IMR-90 (cell line): Measurements from ENCODE around the gene HS2ST1. TPM values are rescaled to one million over a fixed set of nuclear protein-coding genes. Genes with fewer than 3 reads are reported as not detected.

Source experiments
- ATAC-seq: fragments of 200-7000 bp; cut with Tn5 transposase; 2 replicates; pipeline ENCODE4 v1.9.1; 2020; ENCODE audit warnings: low read depth, mild to moderate bottlenecking, moderate library complexity
- BruUV-seq: library from RNA; stranded (reverse); fragments of 400-500 nt; replicated peaks from 2 replicates; lab custom pipeline; 2021; lab: Mats Ljungman, UMichigan
- CTCF ChIA-PET: fragments of 300-600 bp; formaldehyde crosslinking; extraction: SDS; loops from one replicate; lab custom pipeline; 2021; ENCODE audit warnings: antibody characterized with exemption; lab: Yijun Ruan, JAX
- POLR2A ChIA-PET: fragments of 300-600 bp; sonication (Branson Sonifier 250); formaldehyde crosslinking; loops from one replicate; lab custom pipeline; 2022; ENCODE audit warnings: antibody characterized with exemption; ENCODE audit not compliant: unreplicated experiment; lab: Charles Lee
- DNase-seq: peaks from one replicate; pipeline ENCODE4 v3.0.0; 2013
- H2AFZ ChIP-seq: replicated peaks from 2 replicates; pipeline ENCODE3; 2013; ENCODE audit warnings: low read length, mild to moderate bottlenecking; ENCODE audit not compliant: poor library complexity
- H2AK5ac ChIP-seq: 2 replicates; pipeline ENCODE4 v1.6.1; 2013; ENCODE audit warnings: low read depth, low read length, inconsistent platforms
- H2AK9ac ChIP-seq: replicated peaks from 2 replicates; pipeline ENCODE3; 2013; ENCODE audit warnings: mild to moderate bottlenecking, low read depth, low read length, moderate library complexity; ENCODE audit not compliant: poor library complexity
- H2BK120ac ChIP-seq: 2 replicates; pipeline ENCODE4 v1.6.1; 2013; ENCODE audit warnings: low read depth, low read length, inconsistent platforms
- H2BK15ac ChIP-seq: 3 replicates; pipeline ENCODE4 v1.6.1; 2013; ENCODE audit warnings: low read depth, low read length, inconsistent platforms
- H2BK20ac ChIP-seq: 2 replicates; pipeline ENCODE4 v1.6.1; 2013; ENCODE audit warnings: low read depth, mild to moderate bottlenecking, inconsistent platforms, low read length, moderate library complexity
- H2BK5ac ChIP-seq: 2 replicates; pipeline ENCODE4 v1.6.1; 2013; ENCODE audit warnings: mild to moderate bottlenecking, low read depth, low read length, inconsistent platforms; ENCODE audit not compliant: poor library complexity, severe bottlenecking
- H3K14ac ChIP-seq: replicated peaks from 2 replicates; pipeline ENCODE4 v1.6.1; 2013; ENCODE audit warnings: low read depth, low read length, inconsistent platforms
- H3K18ac ChIP-seq: 2 replicates; pipeline ENCODE4 v1.6.1; 2013; ENCODE audit warnings: low read depth, low read length, control low read depth
- H3K23ac ChIP-seq: 2 replicates; pipeline ENCODE4 v1.6.1; 2013; ENCODE audit warnings: low read depth, low read length, inconsistent platforms
- H3K27ac ChIP-seq: 2 replicates; pipeline ENCODE4 v1.5.1; 2013; ENCODE audit warnings: mild to moderate bottlenecking, control low read depth, low read length; ENCODE audit not compliant: insufficient read depth
- H3K27me3 ChIP-seq: 2 replicates; pipeline ENCODE4 v1.6.1; 2013; ENCODE audit warnings: low read length; ENCODE audit not compliant: control insufficient read depth, insufficient read depth
- H3K36me3 ChIP-seq: 2 replicates; pipeline ENCODE4 v1.6.1; 2013; ENCODE audit warnings: low read length, mixed read lengths; ENCODE audit not compliant: control insufficient read depth, insufficient read depth
- H3K4ac ChIP-seq: 2 replicates; pipeline ENCODE4 v1.6.1; 2013; ENCODE audit warnings: low read depth, low read length, inconsistent platforms
- H3K4me1 ChIP-seq: 2 replicates; pipeline ENCODE4 v1.6.1; 2013; ENCODE audit warnings: low read length, mixed read lengths; ENCODE audit not compliant: control insufficient read depth, insufficient read depth
- H3K4me2 ChIP-seq: 2 replicates; pipeline ENCODE4 v1.6.1; 2013; ENCODE audit warnings: low read depth, mild to moderate bottlenecking, control low read depth, low read length, moderate library complexity
- H3K4me3 ChIP-seq: 2 replicates; pipeline ENCODE4 v1.5.1; 2013; ENCODE audit warnings: low read depth, mild to moderate bottlenecking, control low read depth, low read length, moderate library complexity; ENCODE audit not compliant: insufficient read depth
- H3K56ac ChIP-seq: 2 replicates; pipeline ENCODE4 v1.6.1; 2013; ENCODE audit warnings: low read length, inconsistent platforms; ENCODE audit not compliant: insufficient read depth; ENCODE audit errors: extremely low read depth
- H3K79me1 ChIP-seq, 2 experiments: 2 replicates each; pipeline ENCODE4 v1.6.1; 2013; ENCODE audit warnings: low read length in 2 of 2, inconsistent platforms in 1 of 2, low read depth in 1 of 2
- H3K9ac ChIP-seq: 2 replicates; pipeline ENCODE4 v1.6.1; 2013; ENCODE audit warnings: low read depth, low read length, control low read depth
- H3K9me1 ChIP-seq: 2 replicates; pipeline ENCODE4 v1.6.1; 2013; ENCODE audit warnings: low read length, inconsistent platforms; ENCODE audit not compliant: insufficient read depth
- H3K9me3 ChIP-seq: 2 replicates; pipeline ENCODE4 v1.6.1; 2013; ENCODE audit warnings: low read length; ENCODE audit not compliant: control insufficient read depth, insufficient read depth
- H4K20me1 ChIP-seq: 2 replicates; pipeline ENCODE4 v1.6.1; 2013; ENCODE audit warnings: low read length, inconsistent platforms; ENCODE audit not compliant: insufficient read depth
- H4K5ac ChIP-seq: 2 replicates; pipeline ENCODE4 v1.6.1; 2013; ENCODE audit warnings: mild to moderate bottlenecking, low read depth, low read length, control low read depth
- H4K8ac ChIP-seq, 2 experiments: 2 replicates each; pipeline ENCODE4 v1.6.1; 2013; ENCODE audit warnings: low read depth in 2 of 2, low read length in 2 of 2, control low read depth in 1 of 2, inconsistent platforms in 1 of 2
- H4K91ac ChIP-seq: 2 replicates; pipeline ENCODE4 v1.6.1; 2013; ENCODE audit warnings: low read depth, low read length, inconsistent platforms; ENCODE audit not compliant: insufficient read depth
- BHLHE40 ChIP-seq: fragments of 150-350 bp; IDR thresholded peaks from 2 replicates; pipeline ENCODE4 v1.6.1; 2016; ENCODE audit warnings: mild to moderate bottlenecking, low read depth, low read length
- CEBPB ChIP-seq: IDR thresholded peaks from 2 replicates; pipeline ENCODE4 v1.6.1; 2012; ENCODE audit warnings: low read depth, low read length, improper control_type of control experiment
- CTCF ChIP-seq: conservative IDR thresholded peaks from 2 replicates; pipeline ENCODE4 v1.5.1; 2012; ENCODE audit warnings: mild to moderate bottlenecking, low read depth, low read length, improper control_type of control experiment
- FOS ChIP-seq: fragments of 150-350 bp; IDR thresholded peaks from 2 replicates; pipeline ENCODE4 v1.6.1; 2016; ENCODE audit warnings: low read depth, low read length
- MAFK ChIP-seq: IDR thresholded peaks from 2 replicates; pipeline ENCODE4 v1.6.1; 2012; ENCODE audit warnings: low read depth, low read length, improper control_type of control experiment
- MAZ ChIP-seq: IDR thresholded peaks from 2 replicates; pipeline ENCODE4 v1.6.1; 2012; ENCODE audit warnings: low read depth, mild to moderate bottlenecking, low read length, improper control_type of control experiment, moderate library complexity, borderline replicate concordance
- MXI1 ChIP-seq: IDR thresholded peaks from 2 replicates; pipeline ENCODE4 v1.6.1; 2012; ENCODE audit warnings: low read depth, mild to moderate bottlenecking, low read length, moderate library complexity, borderline replicate concordance
- NFE2L2 ChIP-seq: fragments of 150-350 bp; IDR thresholded peaks from 2 replicates; pipeline ENCODE4 v1.6.1; 2016; ENCODE audit warnings: low read depth, mild to moderate bottlenecking, low read length
- POLR2A ChIP-seq: IDR thresholded peaks from 2 replicates; pipeline ENCODE4 v1.6.1; 2012; ENCODE audit warnings: mild to moderate bottlenecking, low read depth, low read length
- RAD21 ChIP-seq: IDR thresholded peaks from 2 replicates; pipeline ENCODE4 v1.6.1; 2012; ENCODE audit warnings: low read length, improper control_type of control experiment
- RCOR1 ChIP-seq: IDR thresholded peaks from 2 replicates; pipeline ENCODE4 v1.6.1; 2012; ENCODE audit warnings: mild to moderate bottlenecking, low read length, improper control_type of control experiment; ENCODE audit not compliant: insufficient replicate concordance
- RFX5 ChIP-seq: IDR thresholded peaks from 2 replicates; pipeline ENCODE4 v1.8.0; 2012; ENCODE audit warnings: low read depth, mild to moderate bottlenecking, low read length, moderate library complexity
- SMC3 ChIP-seq: fragments of 150-350 bp; IDR thresholded peaks from 2 replicates; pipeline ENCODE4 v1.6.1; 2016; ENCODE audit warnings: low read depth, mild to moderate bottlenecking, antibody characterized with exemption, low read length, moderate library complexity
- USF2 ChIP-seq: fragments of 150-350 bp; IDR thresholded peaks from 2 replicates; pipeline ENCODE4 v1.6.1; 2017; ENCODE audit warnings: mild to moderate bottlenecking, antibody characterized with exemption, low read length, low read depth
- WGBS, 2 experiments: methylation state at CpG; one replicate each; pipeline versions ENCODE4 v1.1.5 to v1.1.7; 2013; ENCODE audit warnings: missing lambda C conversion rate in 2 of 2; ENCODE audit not compliant: insufficient read length in 1 of 2; ENCODE audit errors: extremely low coverage in 2 of 2; 5-methylcytosine and 5-hydroxymethylcytosine counted together
- dilution Hi-C: fragments of 300-500 bp; cut with HindIII; formaldehyde crosslinking; loops from one replicate; pipeline ENCODE4 v1.14.3; 2018; ENCODE audit warnings: low sequenced_read_pairs; ENCODE audit not compliant: unreplicated experiment
- in situ Hi-C: fragments of 300-500 bp; cut with MboI; formaldehyde crosslinking; loops from 3 replicates; pipeline ENCODE4 v1.14.3; 2019; ENCODE audit warnings: low sequenced_read_pairs, inconsistent platforms, mixed read lengths
- intact Hi-C: fragments of 100-400 bp; cut with micrococcal nuclease; formaldehyde crosslinking; loops from 2 replicates; pipeline ENCODE4 v1.10.0; 2022
- polyA plus RNA-seq, 3 experiments: library from polyadenylated mRNA; depleted of rRNA; stranded (reverse); fragments of >200 nt; gene quantifications; 2 replicates each; pipeline ENCODE4 v1.2.3, GENCODE V29; 2012; ENCODE audit warnings: low replicate concordance in 1 of 3
- total RNA-seq: library from RNA; depleted of rRNA; stranded (reverse); fragments of >200 nt; gene quantifications from 2 replicates; pipeline ENCODE4 v1.2.3, GENCODE V29; 2012
- TF ChIP-seq, protein P1 (sequence below): fragments of 150-350 bp; IDR thresholded peaks from 2 replicates; pipeline ENCODE4 v1.6.1; 2016; ENCODE audit warnings: low read depth, mild to moderate bottlenecking, low read length, moderate library complexity, borderline replicate concordance

Gene HS2ST1
- total and polyA plus RNA-seq, 2 of the 4 experiments (the other 2 are of a cell fraction) = 7.8 to 13.1 TPM

- Histone ChIP-seq H2AFZ (no peak overlapping the region), H3K23ac (no peak overlapping the region), H3K9ac (no peak overlapping the region), H4K8ac (no peak overlapping the region), H3K4me3 (no peak overlapping the region), H4K91ac (no peak overlapping the region), H3K9me1 (no peaks in the 10 kb centered on the region), H3K14ac (no peak overlapping the region), H2AK5ac (no peak overlapping the region), H2BK15ac (no peak overlapping the region), H3K36me3 (no peaks in the 10 kb centered on the region), H3K27ac (no peak overlapping the region), H3K18ac (no peak overlapping the region), H3K9me3 (no peaks in the 10 kb centered on the region), H2BK120ac (no peak overlapping the region), H3K27me3 (no peaks in the 10 kb centered on the region), H3K79me1 (peaks cover 0 to 6% of the 10 kb centered on the region in 2 experiments; a peak in 2 of 4 replicates), H2BK5ac (no peak overlapping the region), H2AK9ac (no peak overlapping the region), H3K4me1 (no peaks in the 10 kb centered on the region), H2BK20ac (no peak overlapping the region), H3K4me2 (no peak overlapping the region), H4K5ac (no peak overlapping the region), H3K4ac (no peak overlapping the region), H4K20me1 (no peaks in the 10 kb centered on the region), H3K56ac (no peak overlapping the region)
- dilution Hi-C loops (no loop called here), in situ Hi-C loops (no loop called here), intact Hi-C loops (no loop called here)
- no TSS peak for BruUV-seq
- no CpG with 5 or more reads among the region's 2 CpGs for WGBS, 2 experiments
- CTCF ChIA-PET = interaction anchor here (0.9 kb wide), 1 partner anchor 11 kb away, joined by 4 read pairs; no protein-coding TSS in a partner anchor
- DNase-seq (no peak), ATAC-seq (no peak)
- POLR2A ChIA-PET = no interaction called here
- TF ChIP-seq MAFK (no peak), RAD21 (no peak), RCOR1 (no peak), FOS (no peak), MAZ (no peak), CEBPB (no peak), BHLHE40 (no peak), CTCF (no peak), USF2 (no peak), MXI1 (no peak), NFE2L2 (no peak), POLR2A (no peak), RFX5 (no peak), SMC3 (no peak)
- TF ChIP-seq, protein P1, sequence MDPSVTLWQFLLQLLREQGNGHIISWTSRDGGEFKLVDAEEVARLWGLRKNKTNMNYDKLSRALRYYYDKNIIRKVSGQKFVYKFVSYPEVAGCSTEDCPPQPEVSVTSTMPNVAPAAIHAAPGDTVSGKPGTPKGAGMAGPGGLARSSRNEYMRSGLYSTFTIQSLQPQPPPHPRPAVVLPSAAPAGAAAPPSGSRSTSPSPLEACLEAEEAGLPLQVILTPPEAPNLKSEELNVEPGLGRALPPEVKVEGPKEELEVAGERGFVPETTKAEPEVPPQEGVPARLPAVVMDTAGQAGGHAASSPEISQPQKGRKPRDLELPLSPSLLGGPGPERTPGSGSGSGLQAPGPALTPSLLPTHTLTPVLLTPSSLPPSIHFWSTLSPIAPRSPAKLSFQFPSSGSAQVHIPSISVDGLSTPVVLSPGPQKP = no peak
Observed at GRCh38 chr1:87074001-87074795, 159.8 kb downstream of the HS2ST1 start.
